H9 (cell line): Measurements from ENCODE around the gene ATPAF1. TPM values are rescaled to one million over a fixed set of nuclear protein-coding genes. Genes with fewer than 3 reads are reported as not detected.

Experiments used
- DNase-seq: peaks from one replicate; pipeline ENCODE4 v3.0.0-alpha.2; 2017
- H2AFZ ChIP-seq: one replicate; pipeline ENCODE4 v1.6.1; 2013; ENCODE audit warnings: mild to moderate bottlenecking, low read length, control low read depth, moderate library complexity
- H2AK5ac ChIP-seq: 2 replicates; pipeline ENCODE4 v1.6.1; 2013; ENCODE audit warnings: low read length, control low read depth, mixed read lengths; ENCODE audit not compliant: insufficient read length
- H2BK120ac ChIP-seq: one replicate; pipeline ENCODE4 v1.6.1; 2013; ENCODE audit warnings: low read depth, mild to moderate bottlenecking, low read length, control low read depth, inconsistent platforms; ENCODE audit not compliant: poor library complexity, severe bottlenecking
- H2BK12ac ChIP-seq: 2 replicates; pipeline ENCODE4 v1.6.1; 2013; ENCODE audit warnings: low read length, control low read depth, mixed read lengths, low read depth; ENCODE audit not compliant: insufficient read length
- H2BK15ac ChIP-seq: 2 replicates; pipeline ENCODE4 v1.6.1; 2013; ENCODE audit warnings: low read depth, low read length, control low read depth
- H2BK20ac ChIP-seq: one replicate; pipeline ENCODE4 v1.6.1; 2013; ENCODE audit warnings: low read depth, mild to moderate bottlenecking, low read length, control low read depth, inconsistent platforms; ENCODE audit not compliant: poor library complexity, severe bottlenecking
- H2BK5ac ChIP-seq: 2 replicates; pipeline ENCODE4 v1.6.1; 2013; ENCODE audit warnings: low read length, control low read depth, mixed read lengths; ENCODE audit not compliant: insufficient read length
- H3K14ac ChIP-seq: 2 replicates; pipeline ENCODE4 v1.6.1; 2013; ENCODE audit warnings: low read length, control low read depth; ENCODE audit not compliant: insufficient read depth
- H3K18ac ChIP-seq: 2 replicates; pipeline ENCODE4 v1.6.1; 2013; ENCODE audit warnings: low read depth, mild to moderate bottlenecking, mixed read lengths, low read length, control low read depth; ENCODE audit not compliant: insufficient read length
- H3K23ac ChIP-seq: 2 replicates; pipeline ENCODE4 v1.6.1; 2013; ENCODE audit warnings: low read length, control low read depth, mixed read lengths, low read depth; ENCODE audit not compliant: insufficient read length
- H3K23me2 ChIP-seq: 2 replicates; pipeline ENCODE4 v1.6.1; 2013; ENCODE audit warnings: low read depth, mild to moderate bottlenecking, mixed read lengths, low read length, control low read depth; ENCODE audit not compliant: insufficient read length, poor library complexity, severe bottlenecking
- H3K27ac ChIP-seq: 2 replicates; pipeline ENCODE4 v1.5.1; 2013; ENCODE audit warnings: low read length, control low read depth, mixed read lengths, low read depth; ENCODE audit not compliant: insufficient read length
- H3K27me3 ChIP-seq: 2 replicates; pipeline ENCODE4 v1.6.1; 2013; ENCODE audit warnings: low read length, control low read depth, inconsistent platforms; ENCODE audit not compliant: insufficient read depth
- H3K4ac ChIP-seq: 2 replicates; pipeline ENCODE4 v1.6.1; 2013; ENCODE audit warnings: low read depth, mild to moderate bottlenecking, control low read depth, inconsistent platforms, low read length, moderate library complexity
- H3K4me1 ChIP-seq: 2 replicates; pipeline ENCODE4 v1.6.1; 2013; ENCODE audit warnings: low read length, control low read depth, inconsistent platforms; ENCODE audit not compliant: insufficient read depth
- H3K4me2 ChIP-seq: 2 replicates; pipeline ENCODE4 v1.6.1; 2013; ENCODE audit warnings: low read length, control low read depth, mixed read lengths; ENCODE audit not compliant: insufficient read length, insufficient read depth
- H3K56ac ChIP-seq: 2 replicates; pipeline ENCODE4 v1.6.1; 2013; ENCODE audit warnings: low read depth, mild to moderate bottlenecking, mixed read lengths, low read length, control low read depth; ENCODE audit not compliant: insufficient read length
- H3K79me1 ChIP-seq: 2 replicates; pipeline ENCODE4 v1.6.1; 2013; ENCODE audit warnings: low read depth, mild to moderate bottlenecking, moderate library complexity, low read length, control low read depth, inconsistent platforms; ENCODE audit not compliant: insufficient read depth, poor library complexity, severe bottlenecking
- H3K79me2 ChIP-seq: 2 replicates; pipeline ENCODE4 v1.6.1; 2013; ENCODE audit warnings: low read length, control low read depth, inconsistent platforms; ENCODE audit not compliant: insufficient read depth
- H3K9ac ChIP-seq: 2 replicates; pipeline ENCODE4 v1.6.1; 2013; ENCODE audit warnings: low read length, control low read depth, mixed read lengths; ENCODE audit not compliant: insufficient read length; ENCODE audit errors: extremely low read depth
- H3K9me3 ChIP-seq: one replicate; pipeline ENCODE4 v1.6.1; 2013; ENCODE audit warnings: low read depth, low read length, inconsistent platforms; ENCODE audit not compliant: control insufficient read depth
- H3T11ph ChIP-seq: one replicate; pipeline ENCODE4 v1.6.1; 2013; ENCODE audit warnings: mild to moderate bottlenecking, low read length, control low read depth, inconsistent platforms
- H4K20me1 ChIP-seq: one replicate; pipeline ENCODE4 v1.6.1; 2013; ENCODE audit not compliant: control insufficient read depth, insufficient read length, insufficient read depth
- H4K5ac ChIP-seq: 2 replicates; pipeline ENCODE4 v1.6.1; 2013; ENCODE audit warnings: low read depth, mild to moderate bottlenecking, mixed read lengths, low read length, control low read depth; ENCODE audit not compliant: insufficient read length
- H4K8ac ChIP-seq: replicated peaks from 2 replicates; pipeline ENCODE4 v1.6.1; 2013; ENCODE audit warnings: low read length, control low read depth, mixed read lengths, low read depth; ENCODE audit not compliant: insufficient read length
- H4K91ac ChIP-seq: 2 replicates; pipeline ENCODE4 v1.6.1; 2013; ENCODE audit warnings: low read depth, mild to moderate bottlenecking, moderate library complexity, mixed read lengths, low read length, control low read depth; ENCODE audit not compliant: insufficient read length
- H3K27ac Mint-ChIP-seq, 3 experiments: 2 replicates in 2 of 3; 3 replicates in 1 of 3; pipeline ENCODE4 v1.8.0; 2020 to 2021; ENCODE audit warnings: mixed read lengths in 3 of 3, mild to moderate bottlenecking in 1 of 3, moderate library complexity in 1 of 3
- H3K27me3 Mint-ChIP-seq: 2 replicates; pipeline ENCODE4 v1.8.0; 2021; ENCODE audit warnings: low read depth, mild to moderate bottlenecking, moderate library complexity, mixed read lengths
- H3K36me3 Mint-ChIP-seq, 3 experiments: 2 replicates in 2 of 3; 3 replicates in 1 of 3; pipeline ENCODE4 v1.8.0; 2020 to 2021; ENCODE audit warnings: low read depth in 3 of 3, mixed read lengths in 3 of 3; ENCODE audit not compliant: insufficient read depth in 1 of 3
- H3K4me1 Mint-ChIP-seq, 2 experiments: 2 replicates each; pipeline ENCODE4 v1.8.0; 2020; ENCODE audit warnings: mixed read lengths in 2 of 2
- H3K4me3 Mint-ChIP-seq, 2 experiments: 2 replicates in 1 of 2; 3 replicates in 1 of 2; pipeline ENCODE4 v1.8.0; 2020 to 2021; ENCODE audit warnings: mild to moderate bottlenecking in 2 of 2, mixed read lengths in 2 of 2, moderate library complexity in 1 of 2
- H3K9me3 Mint-ChIP-seq, 2 experiments: 2 replicates in 1 of 2; 3 replicates in 1 of 2; pipeline ENCODE4 v1.8.0; 2020; ENCODE audit warnings: mild to moderate bottlenecking in 2 of 2, mixed read lengths in 2 of 2, moderate library complexity in 1 of 2
- CTCF ChIP-seq: fragments of 200-600 bp; sonication (generic); conservative IDR thresholded peaks from 3 replicates; pipeline ENCODE4 v1.8.0; 2021; ENCODE audit warnings: antibody characterized with exemption, mild to moderate bottlenecking
- WGBS: extraction: QIAGEN DNeasy Blood & Tissue Kit; methylation state at CpG from one replicate; pipeline ENCODE4 v1.1.7; 2013; ENCODE audit warnings: missing lambda C conversion rate, low lambda C conversion rate, mixed read lengths; ENCODE audit not compliant: insufficient read length; ENCODE audit errors: extremely low coverage; 5-methylcytosine and 5-hydroxymethylcytosine counted together
- total RNA-seq: library from RNA; stranded (reverse); gene quantifications from 2 replicates; pipeline ENCODE4 v1.2.1, GENCODE V29; 2021

Gene ATPAF1
- total RNA-seq, 1 experiment from 2014 or later, result 57.3 TPM

GRCh38 chr1:46623743-46624644 lies 44.2 kb downstream of the ATPAF1 start:
- H2BK120ac ChIP-seq, result no peak overlapping the region
- no CpG with 5 or more reads among the region's 4 CpGs for WGBS
- Mint-ChIP-seq H3K4me1 (peaks cover 6 to 8% of the 10 kb centered on the region in 2 experiments), H3K27ac (peak overlapping the region in 1 of 3 experiments; percentile 14; a peak in 2 of 7 replicates), H3K36me3 (no peaks in the 10 kb centered on the region), H3K4me3 (no peak overlapping the region), H3K27me3 (peaks cover 14% of the 10 kb centered on the region), H3K9me3 (no peaks in the 10 kb centered on the region)
- no peak overlapping the region for H3K4me2 ChIP-seq
- H3K23me2 ChIP-seq, result no peaks in the 10 kb centered on the region
- H3T11ph ChIP-seq, result no peak overlapping the region
- H3K27ac ChIP-seq, result no peak overlapping the region
- no peak overlapping the region for H3K4ac ChIP-seq
- no peak overlapping the region for H4K91ac ChIP-seq
- H3K9ac ChIP-seq, result no peak overlapping the region
- H3K4me1 ChIP-seq, result no peaks in the 10 kb centered on the region
- H4K5ac ChIP-seq, result no peak overlapping the region
- H2AFZ ChIP-seq, result no peak overlapping the region
- no peak overlapping the region for H3K14ac ChIP-seq
- no peak for TF ChIP-seq CTCF
- no peaks in the 10 kb centered on the region for H3K9me3 ChIP-seq
- H3K79me1 ChIP-seq, result no peaks in the 10 kb centered on the region
- H4K20me1 ChIP-seq, result no peaks in the 10 kb centered on the region
- H3K27me3 ChIP-seq, result no peaks in the 10 kb centered on the region; the same call in 1 of the 2 replicates
- no peak overlapping the region for H2BK12ac ChIP-seq
- DNase-seq, result no peak
- H2BK15ac ChIP-seq, result no peak overlapping the region
- no peak overlapping the region for H2BK20ac ChIP-seq
- H3K23ac ChIP-seq, result no peak overlapping the region
- H3K56ac ChIP-seq, result no peak overlapping the region
- H3K18ac ChIP-seq, result no peak overlapping the region
- H3K79me2 ChIP-seq, result no peaks in the 10 kb centered on the region
- H4K8ac ChIP-seq, result no peak overlapping the region
- H2AK5ac ChIP-seq, result no peak overlapping the region
- H2BK5ac ChIP-seq, result no peak overlapping the region
